HFFc6 (cell line): ENCODE results near the gene RIT2. TPM values are rescaled to one million over a fixed set of nuclear protein-coding genes. Genes with fewer than 3 reads are reported as not detected.

ENCODE experiments used
- DNase-seq: peaks from one replicate; pipeline ENCODE4 v3.0.0-alpha.2; 2018
- H3K27ac Mint-ChIP-seq: 2 replicates; pipeline ENCODE4 v1.8.0; 2020; ENCODE audit warnings: mild to moderate bottlenecking, mixed read lengths
- H3K27me3 Mint-ChIP-seq: 2 replicates; pipeline ENCODE4 v1.8.0; 2021; ENCODE audit warnings: mild to moderate bottlenecking, moderate library complexity, mixed read lengths; ENCODE audit not compliant: insufficient read depth
- H3K36me3 Mint-ChIP-seq: 2 replicates; pipeline ENCODE4 v1.8.0; 2021; ENCODE audit warnings: low read depth, mixed read lengths
- H3K4me1 Mint-ChIP-seq: 2 replicates; pipeline ENCODE4 v1.8.0; 2020; ENCODE audit warnings: low read depth, mixed read lengths
- H3K4me3 Mint-ChIP-seq: 2 replicates; pipeline ENCODE4 v1.8.0; 2020; ENCODE audit warnings: mild to moderate bottlenecking, moderate library complexity, mixed read lengths
- H3K9me3 Mint-ChIP-seq: 2 replicates; pipeline ENCODE4 v1.8.0; 2020; ENCODE audit warnings: mild to moderate bottlenecking, mixed read lengths
- CTCF ChIP-seq: fragments of 200-600 bp; sonication (generic); IDR thresholded peaks from 2 replicates; pipeline ENCODE4 v1.5.0; 2021; ENCODE audit warnings: antibody characterized with exemption, mild to moderate bottlenecking
- total RNA-seq, 6 experiments: library from RNA; stranded (reverse); fragmentation: NEBNext Ultra II Directional; extraction: Animal tissue kit (Norgen Biotek cat#: 25700); gene quantifications; 2 replicates in 1 of 6; 3 replicates in 5 of 6; pipeline ENCODE4 v1.2.3, GENCODE V29; 2021

The RIT2 gene
- total RNA-seq, 6 experiments from 2014 or later, result not detected

DNA sequence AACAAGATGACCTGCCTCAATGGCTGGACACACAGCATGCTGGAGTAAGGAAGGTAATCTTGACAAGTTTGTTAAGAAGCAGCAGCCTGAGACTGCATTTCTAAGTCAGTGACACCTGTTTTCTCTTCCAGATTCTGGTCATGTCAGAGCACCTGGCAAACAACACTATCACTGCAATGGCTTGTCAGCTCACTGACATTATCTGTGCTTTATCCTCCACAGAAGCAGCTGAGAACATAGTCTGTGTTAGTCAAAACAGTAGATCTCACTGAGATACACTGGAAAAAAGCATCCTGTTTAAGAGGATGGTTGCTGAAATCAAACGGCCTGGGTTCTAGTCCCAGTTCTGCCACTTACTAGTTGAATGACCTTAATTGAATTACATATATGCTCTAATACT, 355.2 kb downstream of the RIT2 start:
- Mint-ChIP-seq H3K4me3 (no peak overlapping the region), H3K9me3 (peaks cover 31% of the 10 kb centered on the region), H3K27me3 (no peaks in the 10 kb centered on the region; the same call in 1 of the 2 replicates), H3K36me3 (no peaks in the 10 kb centered on the region), H3K4me1 (no peaks in the 10 kb centered on the region), H3K27ac (no peak overlapping the region)
- TF ChIP-seq CTCF, result no peak
- DNase-seq, result no peak

DNA sequence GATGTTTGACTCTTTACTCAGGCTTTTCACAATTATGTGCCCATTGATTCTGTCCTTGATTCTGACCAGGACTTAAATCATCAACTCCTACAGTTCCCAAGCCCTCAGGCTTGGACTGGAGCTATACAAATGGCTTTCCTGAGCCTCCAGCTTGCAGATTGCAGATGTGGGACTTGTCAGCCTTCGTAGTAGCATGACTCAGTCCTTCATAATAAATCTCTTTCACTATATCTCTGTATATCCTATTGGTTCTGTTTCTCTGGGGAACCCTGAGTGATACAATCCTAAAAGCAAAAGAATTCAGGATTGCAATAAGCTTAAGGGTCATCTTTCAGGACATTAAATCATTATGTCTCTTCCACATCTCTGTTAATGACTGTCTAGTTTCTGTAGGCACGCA, 356.6 kb downstream of the RIT2 start:
- TF ChIP-seq CTCF, result no peak
- Mint-ChIP-seq H3K27ac (no peak overlapping the region), H3K4me3 (no peak overlapping the region), H3K9me3 (peaks cover 34% of the 10 kb centered on the region), H3K36me3 (no peaks in the 10 kb centered on the region), H3K4me1 (no peaks in the 10 kb centered on the region), H3K27me3 (no peaks in the 10 kb centered on the region; the same call in 1 of the 2 replicates)
- no peak for DNase-seq

DNA sequence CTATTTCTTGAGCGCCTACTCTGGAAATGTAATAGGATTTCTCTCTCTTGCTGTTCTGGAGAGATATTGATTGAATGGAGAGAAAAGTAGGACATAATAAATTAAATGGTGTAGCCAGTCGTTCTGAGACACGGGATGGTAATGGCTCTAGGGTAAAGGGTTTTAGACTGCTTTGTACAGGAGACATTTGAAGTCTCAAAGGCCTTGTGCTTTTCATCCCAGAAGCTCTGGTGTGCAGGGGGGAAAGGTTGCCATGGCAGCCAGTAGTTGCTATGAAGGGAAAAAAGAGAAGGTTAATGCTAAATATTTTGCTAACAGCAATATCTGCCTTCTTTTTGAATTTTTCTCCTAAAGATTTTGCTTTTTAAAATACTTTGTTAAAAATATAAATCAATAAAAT, 359.3 kb downstream of the RIT2 start:
- no peak for DNase-seq
- Mint-ChIP-seq H3K27ac (no peak overlapping the region), H3K27me3 (no peaks in the 10 kb centered on the region; the same call in 1 of the 2 replicates), H3K36me3 (no peaks in the 10 kb centered on the region), H3K4me1 (no peaks in the 10 kb centered on the region), H3K9me3 (peaks cover 25% of the 10 kb centered on the region), H3K4me3 (no peak overlapping the region)
- TF ChIP-seq CTCF, result no peak

- Mint-ChIP-seq H3K4me1 (no peaks in the 10 kb centered on the region), H3K36me3 (no peaks in the 10 kb centered on the region), H3K4me3 (no peak overlapping the region), H3K27me3 (no peaks in the 10 kb centered on the region; the same call in 1 of the 2 replicates), H3K9me3 (peaks cover 20% of the 10 kb centered on the region), H3K27ac (no peak overlapping the region)
- DNase-seq, result no peak
- TF ChIP-seq CTCF, result no peak
Measured at GRCh38 chr18:42752916-42753315, 362.6 kb downstream of the RIT2 start.

DNA sequence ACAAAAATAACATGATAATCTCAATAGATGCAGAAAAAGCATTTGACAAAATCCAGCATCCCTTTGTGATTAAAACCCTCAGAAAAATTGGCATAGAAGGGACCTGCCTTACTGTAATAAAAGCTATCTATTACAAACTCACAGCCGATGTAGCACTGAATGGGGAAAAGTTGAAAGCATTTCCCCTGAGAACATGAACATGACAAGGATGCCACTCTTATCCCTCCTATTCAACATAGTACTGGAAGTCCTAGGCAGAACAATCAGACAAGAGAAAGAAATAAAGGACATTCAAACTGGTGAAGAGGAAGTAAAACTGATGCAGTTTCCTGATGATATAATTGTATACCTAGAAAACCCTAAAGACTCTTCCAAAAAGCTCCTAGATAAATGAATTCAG, 368.7 kb downstream of the RIT2 start:
- H3K27me3 Mint-ChIP-seq, result no peaks in the 10 kb centered on the region
- no peak for DNase-seq
- TF ChIP-seq CTCF, result no peak
- no peak overlapping the region for H3K27ac Mint-ChIP-seq
- peaks cover 35% of the 10 kb centered on the region for H3K9me3 Mint-ChIP-seq
- H3K4me3 Mint-ChIP-seq, result no peak overlapping the region
- no peaks in the 10 kb centered on the region for H3K36me3 Mint-ChIP-seq
- H3K4me1 Mint-ChIP-seq, result no peaks in the 10 kb centered on the region

- H3K4me3 Mint-ChIP-seq, result no peak overlapping the region
- no peak overlapping the region for H3K27ac Mint-ChIP-seq
- no peak for DNase-seq
- no peaks in the 10 kb centered on the region for H3K27me3 Mint-ChIP-seq
- TF ChIP-seq CTCF, result no peak
- H3K36me3 Mint-ChIP-seq, result no peaks in the 10 kb centered on the region
- H3K4me1 Mint-ChIP-seq, result no peaks in the 10 kb centered on the region
- H3K9me3 Mint-ChIP-seq, result peaks cover 35% of the 10 kb centered on the region
Measured at GRCh38 chr18:42745931-42746330, 369.6 kb downstream of the RIT2 start.
